ENCODE results near the gene PTPN3. TPM values are rescaled to one million over a fixed set of nuclear protein-coding genes. Genes with fewer than 3 reads are reported as not detected.

Gene PTPN3
- total and polyA plus RNA-seq, 9 of the 15 experiments (the other 6 are each of a cell fraction or from before 2014, with no cell fraction given) = 0.02 TPM; not detected in 8

DNA sequence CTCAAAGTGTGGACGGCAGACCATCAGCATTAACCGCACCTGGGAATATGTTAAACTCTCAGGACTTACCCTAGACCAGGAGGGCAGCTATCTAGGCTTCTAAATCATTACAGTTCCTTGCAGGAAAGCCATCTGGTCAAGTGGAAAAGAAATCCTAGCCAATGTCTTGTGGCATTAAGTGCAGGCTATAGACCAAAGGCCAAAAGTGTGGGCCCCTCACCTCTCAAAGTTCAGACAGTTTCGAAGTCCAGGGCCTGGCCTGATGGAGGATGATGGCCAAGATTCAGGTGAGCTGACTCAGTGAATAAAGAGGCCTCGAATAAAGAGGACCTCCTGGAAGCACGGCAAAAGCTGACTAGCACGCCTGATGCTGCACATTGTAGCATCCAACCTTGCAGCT is 24.0 kb upstream of the PTPN3 start:
- Histone ChIP-seq H4K20me1 (replicated peaks; ENCODE audit: control insufficient read depth, insufficient read depth, low read length) (no peaks in the 10 kb centered on the region), H3K27ac (ENCODE audit: extremely low read depth, low read depth, low read length) (no peak overlapping the region), H3K4me2 (ENCODE audit: insufficient read depth, low read length) (no peak overlapping the region), H3K4me1 (replicated peaks in 1 of 2; ENCODE audit: control insufficient read depth in 2 of 2, insufficient read depth in 2 of 2, low read length in 2 of 2) (no peaks in the 10 kb centered on the region), H2AFZ (ENCODE audit: low read depth, low read length) (no peak overlapping the region), H3K27me3 (ENCODE audit: control insufficient read depth in 2 of 2, insufficient read depth in 2 of 2, low read length in 2 of 2) (no peaks in the 10 kb centered on the region; a peak in 1 of 5 replicates), H3K79me2 (ENCODE audit: control insufficient read depth, insufficient read depth, low read length) (no peaks in the 10 kb centered on the region), H3K9me3 (replicated peaks; ENCODE audit: control insufficient read depth, insufficient read depth, low read depth, low read length) (no peaks in the 10 kb centered on the region), H3K9me1 (ENCODE audit: control insufficient read depth, insufficient read depth, low read length) (no peaks in the 10 kb centered on the region), H3K4me3 (no peak overlapping the region), H3K9ac (ENCODE audit: insufficient read depth in 1 of 2, low read depth in 2 of 2, low read length in 2 of 2) (no peak overlapping the region), H3K36me3 (ENCODE audit: control insufficient read depth, insufficient read depth, low read length) (no peaks in the 10 kb centered on the region)
- TF ChIP-seq, protein P1, sequence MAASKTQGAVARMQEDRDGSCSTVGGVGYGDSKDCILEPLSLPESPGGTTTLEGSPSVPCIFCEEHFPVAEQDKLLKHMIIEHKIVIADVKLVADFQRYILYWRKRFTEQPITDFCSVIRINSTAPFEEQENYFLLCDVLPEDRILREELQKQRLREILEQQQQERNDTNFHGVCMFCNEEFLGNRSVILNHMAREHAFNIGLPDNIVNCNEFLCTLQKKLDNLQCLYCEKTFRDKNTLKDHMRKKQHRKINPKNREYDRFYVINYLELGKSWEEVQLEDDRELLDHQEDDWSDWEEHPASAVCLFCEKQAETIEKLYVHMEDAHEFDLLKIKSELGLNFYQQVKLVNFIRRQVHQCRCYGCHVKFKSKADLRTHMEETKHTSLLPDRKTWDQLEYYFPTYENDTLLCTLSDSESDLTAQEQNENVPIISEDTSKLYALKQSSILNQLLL (CRISPR knock-in tag; IDR thresholded peaks at IDR 0.05; ENCODE audit: borderline replicate concordance) = no peak
- no peak for TF ChIP-seq CBX1 (IDR thresholded peaks at IDR 0.05; ENCODE audit: low read depth)
- DNase-seq (ENCODE audit: extremely low read depth in 1 of 4, low spot score in 3 of 4) (no peak), FAIRE-seq (no peak), ATAC-seq (no peak)
- intact Hi-C loops (cut with micrococcal nuclease) (no loop called here), in situ Hi-C loops (cut with MboI) (no loop called here)
- 3% methylated on average over 6 of the region's 6 CpGs for WGBS (ENCODE audit: insufficient coverage, low coverage, missing lambda C conversion rate)
- POLR2A ChIA-PET = interaction anchor here (0.7 kb wide), 1 partner anchor 15 kb away, joined by 3 read pairs; no protein-coding TSS in a partner anchor
- CTCF ChIA-PET (ENCODE audit: low intra/inter-chr PET ratio) = no interaction called here
- no TSS peak for BruUV-seq (replicated peaks)

GRCh38 chr9:109520475-109521132 is 22.5 kb upstream of the PTPN3 start:
- Histone ChIP-seq H3K4me1 (replicated peaks in 1 of 2; ENCODE audit: control insufficient read depth in 2 of 2, insufficient read depth in 2 of 2, low read length in 2 of 2) (no peaks in the 10 kb centered on the region), H3K9me1 (ENCODE audit: control insufficient read depth, insufficient read depth, low read length) (no peaks in the 10 kb centered on the region), H4K20me1 (replicated peaks; ENCODE audit: control insufficient read depth, insufficient read depth, low read length) (no peaks in the 10 kb centered on the region), H3K4me3 (no peak overlapping the region), H3K79me2 (ENCODE audit: control insufficient read depth, insufficient read depth, low read length) (no peaks in the 10 kb centered on the region), H2AFZ (ENCODE audit: low read depth, low read length) (no peak overlapping the region), H3K4me2 (ENCODE audit: insufficient read depth, low read length) (no peak overlapping the region), H3K27ac (ENCODE audit: extremely low read depth, low read depth, low read length) (no peak overlapping the region), H3K9me3 (replicated peaks; ENCODE audit: control insufficient read depth, insufficient read depth, low read depth, low read length) (no peaks in the 10 kb centered on the region), H3K36me3 (ENCODE audit: control insufficient read depth, insufficient read depth, low read length) (no peaks in the 10 kb centered on the region), H3K27me3 (ENCODE audit: control insufficient read depth in 2 of 2, insufficient read depth in 2 of 2, low read length in 2 of 2) (no peaks in the 10 kb centered on the region; a peak in 1 of 5 replicates), H3K9ac (ENCODE audit: insufficient read depth in 1 of 2, low read depth in 2 of 2, low read length in 2 of 2) (no peak overlapping the region)
- intact Hi-C loops (cut with micrococcal nuclease) = loop anchor here (1.0 kb wide), 2 partner anchors 80 to 276 kb away; no protein-coding TSS in a partner anchor
- in situ Hi-C loops (cut with MboI) = no loop called here
- ChIA-PET POLR2A (no interaction called here), CTCF (ENCODE audit: low intra/inter-chr PET ratio) (interaction anchor here (1.1 kb wide), 1 partner anchor 80 kb away, joined by 7 read pairs; no protein-coding TSS in a partner anchor)
- FAIRE-seq (peak; percentile 96), ATAC-seq (peak; percentile 98), DNase-seq (ENCODE audit: extremely low read depth in 1 of 4, low spot score in 3 of 4) (peak; percentile 64 to 73 (median 71))
- under 1% methylated on average over 11 of the region's 11 CpGs for WGBS (ENCODE audit: insufficient coverage, low coverage, missing lambda C conversion rate)
- no TSS peak for BruUV-seq (replicated peaks)
- no peak for TF ChIP-seq TEAD2 (tag; IDR thresholded peaks at IDR 0.05)
- TF ChIP-seq CXXC5 (CRISPR knock-in tag; IDR thresholded peaks at IDR 0.05) = no peak
- TF ChIP-seq XRCC3 (IDR thresholded peaks at IDR 0.05) = no peak
- no peak for TF ChIP-seq KDM1A (IDR thresholded peaks at IDR 0.05)
- peak; percentile 66; the same call in 1 of the 2 replicates for TF ChIP-seq STAG1 (CRISPR knock-in tag; IDR thresholded peaks at IDR 0.05; ENCODE audit: borderline replicate concordance)
- TF ChIP-seq CHD1 (IDR thresholded peaks at IDR 0.05; ENCODE audit: low read length) = no peak
- TF ChIP-seq POLR2AphosphoS2 (IDR thresholded peaks at IDR 0.05; ENCODE audit: low read length) = no peak
- TF ChIP-seq, protein P2, sequence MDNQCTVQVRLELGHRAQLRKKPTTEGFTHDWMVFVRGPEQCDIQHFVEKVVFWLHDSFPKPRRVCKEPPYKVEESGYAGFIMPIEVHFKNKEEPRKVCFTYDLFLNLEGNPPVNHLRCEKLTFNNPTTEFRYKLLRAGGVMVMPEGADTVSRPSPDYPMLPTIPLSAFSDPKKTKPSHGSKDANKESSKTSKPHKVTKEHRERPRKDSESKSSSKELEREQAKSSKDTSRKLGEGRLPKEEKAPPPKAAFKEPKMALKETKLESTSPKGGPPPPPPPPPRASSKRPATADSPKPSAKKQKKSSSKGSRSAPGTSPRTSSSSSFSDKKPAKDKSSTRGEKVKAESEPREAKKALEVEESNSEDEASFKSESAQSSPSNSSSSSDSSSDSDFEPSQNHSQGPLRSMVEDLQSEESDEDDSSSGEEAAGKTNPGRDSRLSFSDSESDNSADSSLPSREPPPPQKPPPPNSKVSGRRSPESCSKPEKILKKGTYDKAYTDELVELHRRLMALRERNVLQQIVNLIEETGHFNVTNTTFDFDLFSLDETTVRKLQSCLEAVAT (IDR thresholded peaks at IDR 0.05) = no peak
- no peak for TF ChIP-seq ZKSCAN3 (CRISPR knock-in tag; IDR thresholded peaks at IDR 0.05)
